MM.1S (cell line): ENCODE measurements around the gene GASK1B.

Experiments used
- EZH2 ChIP-seq: fragments of 300-600 bp; sonication (generic); optimal IDR thresholded peaks from 2 replicates; pipeline ENCODE3; 2017; ENCODE audit warnings: low read depth, mild to moderate bottlenecking, antibody characterized with exemption, low read length, mixed read lengths
- EZH2phosphoT487 ChIP-seq: fragments of 300-600 bp; sonication (generic); IDR thresholded peaks from 2 replicates; pipeline ENCODE4 v1.6.1; 2018; ENCODE audit warnings: antibody characterized with exemption, low read length
- TF ChIP-seq, protein P1 (sequence below): fragments of 300-600 bp; sonication (generic); IDR thresholded peaks from 2 replicates; pipeline ENCODE4 v1.5.1; 2016; ENCODE audit warnings: antibody characterized with exemption, low read length, mixed read lengths

DNA sequence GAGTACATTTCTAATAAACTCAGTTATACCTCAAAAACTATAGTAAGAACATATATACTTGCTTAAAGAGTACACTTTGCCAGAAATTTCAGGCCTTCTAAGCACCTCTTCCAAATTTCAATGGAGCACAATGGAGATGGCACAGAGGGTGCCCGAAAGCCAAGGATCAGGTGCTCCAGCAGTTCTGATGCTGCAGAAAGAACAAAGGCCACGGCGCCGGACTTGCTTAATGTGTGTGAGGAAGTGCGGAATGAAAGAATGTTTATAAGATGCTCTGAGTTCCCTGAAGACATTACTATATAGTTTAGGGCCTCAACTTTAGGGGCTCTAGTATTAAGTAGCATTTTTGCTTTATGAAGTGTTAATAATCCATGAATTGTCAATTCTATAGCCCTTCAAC is 44.3 kb downstream of the GASK1B start:
- TF ChIP-seq, protein P1, sequence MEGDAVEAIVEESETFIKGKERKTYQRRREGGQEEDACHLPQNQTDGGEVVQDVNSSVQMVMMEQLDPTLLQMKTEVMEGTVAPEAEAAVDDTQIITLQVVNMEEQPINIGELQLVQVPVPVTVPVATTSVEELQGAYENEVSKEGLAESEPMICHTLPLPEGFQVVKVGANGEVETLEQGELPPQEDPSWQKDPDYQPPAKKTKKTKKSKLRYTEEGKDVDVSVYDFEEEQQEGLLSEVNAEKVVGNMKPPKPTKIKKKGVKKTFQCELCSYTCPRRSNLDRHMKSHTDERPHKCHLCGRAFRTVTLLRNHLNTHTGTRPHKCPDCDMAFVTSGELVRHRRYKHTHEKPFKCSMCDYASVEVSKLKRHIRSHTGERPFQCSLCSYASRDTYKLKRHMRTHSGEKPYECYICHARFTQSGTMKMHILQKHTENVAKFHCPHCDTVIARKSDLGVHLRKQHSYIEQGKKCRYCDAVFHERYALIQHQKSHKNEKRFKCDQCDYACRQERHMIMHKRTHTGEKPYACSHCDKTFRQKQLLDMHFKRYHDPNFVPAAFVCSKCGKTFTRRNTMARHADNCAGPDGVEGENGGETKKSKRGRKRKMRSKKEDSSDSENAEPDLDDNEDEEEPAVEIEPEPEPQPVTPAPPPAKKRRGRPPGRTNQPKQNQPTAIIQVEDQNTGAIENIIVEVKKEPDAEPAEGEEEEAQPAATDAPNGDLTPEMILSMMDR = no peak
- TF ChIP-seq EZH2phosphoT487 = no peak
- no peak for TF ChIP-seq EZH2
